OCI-LY3 (cell line): ENCODE results near the gene ZFYVE28.

Source experiments
- H2AFZ ChIP-seq: fragments of 200-600, 300-600 bp; shearing (Covaris generic); 2 replicates; pipeline ENCODE4 v1.6.0; 2014; ENCODE audit warnings: antibody characterized with exemption, low read depth, low read length
- H3K27ac ChIP-seq: fragments of 200-600, 300-600 bp; sonication (generic); 2 replicates; pipeline ENCODE4 v1.5.1; 2014; ENCODE audit warnings: mild to moderate bottlenecking, low read length, moderate library complexity, mixed read lengths
- H3K27me3 ChIP-seq: fragments of 200-600, 300-600 bp; sonication (generic); 2 replicates; pipeline ENCODE4 v1.6.1; 2014; ENCODE audit warnings: low read depth, low read length, mixed read lengths
- H3K36me3 ChIP-seq: fragments of 200-600, 300-600 bp; sonication (generic); replicated peaks from 2 replicates; pipeline ENCODE3; 2014; ENCODE audit warnings: low read depth, low read length, mixed read lengths
- H3K4me1 ChIP-seq: fragments of 300-600, 200-600 bp; sonication (generic); 2 replicates; pipeline ENCODE4 v1.6.1; 2014; ENCODE audit warnings: low read length, mixed read lengths
- H3K4me2 ChIP-seq: fragments of 200-600, 300-600 bp; sonication (generic); 2 replicates; pipeline ENCODE4 v1.6.1; 2014; ENCODE audit warnings: low read length, mixed read lengths
- H3K4me3 ChIP-seq: fragments of 300-600, 200-600 bp; sonication (generic); 2 replicates; pipeline ENCODE4 v1.5.1; 2014; ENCODE audit warnings: antibody characterized with exemption, mild to moderate bottlenecking, low read length, moderate library complexity
- H3K79me2 ChIP-seq: fragments of 300-600, 200-600 bp; shearing (Covaris generic); 2 replicates; pipeline ENCODE4 v1.6.1; 2014; ENCODE audit warnings: mild to moderate bottlenecking, low read length, mixed read lengths
- H3K9ac ChIP-seq: fragments of 300-600, 200-600 bp; shearing (Covaris generic); 2 replicates; pipeline ENCODE4 v1.6.0; 2014; ENCODE audit warnings: mild to moderate bottlenecking, low read length, moderate library complexity
- H3K9me3 ChIP-seq: fragments of 200-600, 300-600 bp; shearing (Covaris generic); 2 replicates; pipeline ENCODE4 v1.6.1; 2014; ENCODE audit warnings: low read length, mixed read lengths; ENCODE audit not compliant: insufficient read depth
- H4K20me1 ChIP-seq: fragments of 200-600, 300-600 bp; sonication (generic); 2 replicates; pipeline ENCODE4 v1.6.1; 2016; ENCODE audit warnings: low read length, mixed read lengths; ENCODE audit not compliant: insufficient read depth
- EZH2phosphoT487 ChIP-seq: fragments of 200-600 bp; shearing (Covaris generic); IDR thresholded peaks from 2 replicates; pipeline ENCODE4 v1.6.1; 2018; ENCODE audit warnings: antibody characterized with exemption, mixed run types, low read depth
- TF ChIP-seq, protein P1 (sequence below): fragments of 200-600, 300-600 bp; sonication (generic); IDR thresholded peaks from 2 replicates; pipeline ENCODE4 v1.5.1; 2014; ENCODE audit warnings: antibody characterized with exemption, low read length, low read depth

Gene ZFYVE28

DNA sequence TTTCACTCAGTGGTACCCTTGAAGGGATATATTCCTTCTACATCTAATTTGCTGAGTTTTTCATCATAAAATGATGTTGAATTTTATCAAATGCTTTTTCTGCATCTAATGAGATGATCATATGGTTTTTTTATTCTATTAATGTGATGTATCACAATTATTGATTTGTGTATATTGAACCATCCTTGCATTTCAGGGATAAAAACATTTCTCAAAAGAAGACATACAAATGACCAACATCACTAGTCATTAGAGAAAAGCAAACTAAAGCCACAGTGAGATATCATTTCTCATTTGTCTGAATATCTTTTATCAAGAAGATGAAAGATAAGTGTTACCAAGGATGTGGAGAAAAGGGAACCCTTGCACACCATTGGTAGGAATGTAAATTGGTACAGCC is 90.9 kb downstream of the ZFYVE28 start:
- H3K4me1 ChIP-seq = no peaks in the 10 kb centered on the region
- no peak overlapping the region for H3K4me2 ChIP-seq

DNA sequence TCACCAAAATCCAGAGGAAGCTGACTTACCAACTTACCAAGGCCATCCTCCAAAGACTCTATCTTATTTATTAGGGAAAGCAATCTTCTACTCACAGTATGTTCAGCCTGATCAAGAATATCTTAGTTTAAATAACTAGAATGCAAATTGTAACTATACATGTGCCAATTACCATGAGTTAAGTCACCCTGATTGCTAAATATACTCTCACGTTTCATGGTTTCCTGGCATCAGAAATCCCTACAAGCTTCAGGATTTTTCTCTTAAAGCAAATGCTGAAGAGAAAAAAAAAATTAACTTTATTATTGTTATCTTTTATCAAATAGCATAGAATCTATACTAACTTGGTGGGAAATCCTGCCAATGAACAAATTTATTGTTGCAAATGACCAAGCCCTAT is 93.6 kb downstream of the ZFYVE28 start:
- H3K9ac ChIP-seq = no peak overlapping the region
- H3K9me3 ChIP-seq = no peaks in the 10 kb centered on the region
- no peaks in the 10 kb centered on the region for H3K4me1 ChIP-seq
- no peak overlapping the region for H3K4me2 ChIP-seq
- no peak overlapping the region for H2AFZ ChIP-seq
- H3K4me3 ChIP-seq = no peak overlapping the region
- TF ChIP-seq, protein P1, sequence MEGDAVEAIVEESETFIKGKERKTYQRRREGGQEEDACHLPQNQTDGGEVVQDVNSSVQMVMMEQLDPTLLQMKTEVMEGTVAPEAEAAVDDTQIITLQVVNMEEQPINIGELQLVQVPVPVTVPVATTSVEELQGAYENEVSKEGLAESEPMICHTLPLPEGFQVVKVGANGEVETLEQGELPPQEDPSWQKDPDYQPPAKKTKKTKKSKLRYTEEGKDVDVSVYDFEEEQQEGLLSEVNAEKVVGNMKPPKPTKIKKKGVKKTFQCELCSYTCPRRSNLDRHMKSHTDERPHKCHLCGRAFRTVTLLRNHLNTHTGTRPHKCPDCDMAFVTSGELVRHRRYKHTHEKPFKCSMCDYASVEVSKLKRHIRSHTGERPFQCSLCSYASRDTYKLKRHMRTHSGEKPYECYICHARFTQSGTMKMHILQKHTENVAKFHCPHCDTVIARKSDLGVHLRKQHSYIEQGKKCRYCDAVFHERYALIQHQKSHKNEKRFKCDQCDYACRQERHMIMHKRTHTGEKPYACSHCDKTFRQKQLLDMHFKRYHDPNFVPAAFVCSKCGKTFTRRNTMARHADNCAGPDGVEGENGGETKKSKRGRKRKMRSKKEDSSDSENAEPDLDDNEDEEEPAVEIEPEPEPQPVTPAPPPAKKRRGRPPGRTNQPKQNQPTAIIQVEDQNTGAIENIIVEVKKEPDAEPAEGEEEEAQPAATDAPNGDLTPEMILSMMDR = no peak
- H3K79me2 ChIP-seq = no peaks in the 10 kb centered on the region
- H4K20me1 ChIP-seq = no peaks in the 10 kb centered on the region
- peaks cover 3% of the 10 kb centered on the region; the same call in 1 of the 2 replicates for H3K27me3 ChIP-seq
- H3K27ac ChIP-seq = no peak overlapping the region
- no peaks in the 10 kb centered on the region for H3K36me3 ChIP-seq

More for the DNA sequence above, 90.9 kb downstream of the ZFYVE28 start:
- Histone ChIP-seq H3K27ac (no peak overlapping the region), H4K20me1 (no peaks in the 10 kb centered on the region), H3K27me3 (peaks cover 3% of the 10 kb centered on the region; the same call in 1 of the 2 replicates), H3K9ac (no peak overlapping the region), H3K4me3 (no peak overlapping the region), H3K79me2 (no peaks in the 10 kb centered on the region), H2AFZ (no peak overlapping the region), H3K36me3 (no peaks in the 10 kb centered on the region), H3K9me3 (no peaks in the 10 kb centered on the region)
- TF ChIP-seq EZH2phosphoT487 = no peak
- TF ChIP-seq, protein P1 = no peak

DNA sequence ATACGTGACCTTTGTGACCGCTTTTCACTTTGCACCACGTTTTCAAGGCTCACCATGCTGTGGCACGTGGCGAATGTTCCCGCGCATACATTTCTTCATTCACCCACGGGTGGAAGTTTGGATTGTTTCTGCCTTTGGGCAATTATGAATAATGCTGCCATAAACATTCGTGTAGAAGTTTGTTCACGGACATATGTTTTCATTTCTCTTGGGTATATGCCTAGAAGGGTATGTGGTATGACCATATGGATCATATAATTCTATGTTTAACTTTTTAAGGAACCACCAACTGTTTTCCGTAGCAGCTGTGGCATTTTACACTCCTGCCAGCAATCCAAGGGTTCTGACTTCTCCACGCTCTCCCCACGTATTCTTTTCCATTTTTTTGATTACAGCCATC is 95.6 kb downstream of the ZFYVE28 start:
- Histone ChIP-seq H3K4me1 (no peaks in the 10 kb centered on the region), H3K4me3 (no peak overlapping the region), H3K27me3 (peaks cover 3% of the 10 kb centered on the region; the same call in 1 of the 2 replicates), H3K27ac (no peak overlapping the region), H4K20me1 (no peaks in the 10 kb centered on the region), H3K9me3 (no peaks in the 10 kb centered on the region), H3K36me3 (no peaks in the 10 kb centered on the region), H3K9ac (no peak overlapping the region), H3K4me2 (no peak overlapping the region), H2AFZ (no peak overlapping the region), H3K79me2 (no peaks in the 10 kb centered on the region)
- TF ChIP-seq EZH2phosphoT487 = no peak
- TF ChIP-seq, protein P1 = no peak

DNA sequence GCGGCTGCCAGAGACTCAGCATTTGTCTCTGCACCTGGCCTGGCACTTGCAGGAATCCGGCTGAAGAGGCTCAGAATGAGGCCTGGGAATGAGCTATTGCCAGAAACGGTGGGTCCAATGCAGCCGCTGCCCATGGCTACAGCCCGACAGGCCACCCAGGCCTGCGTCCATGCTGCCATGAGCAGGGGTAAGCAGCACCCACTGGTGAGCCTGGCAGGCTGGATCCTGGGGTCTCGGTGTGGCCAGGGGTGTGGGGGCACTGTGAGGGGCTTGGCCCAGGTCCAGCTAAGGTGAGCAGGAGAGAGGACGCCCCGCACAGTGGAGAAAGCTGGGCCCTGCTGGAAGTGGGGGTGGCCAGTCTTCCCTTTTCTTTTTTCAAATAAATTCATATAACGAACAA is 96.2 kb downstream of the ZFYVE28 start:
- no peak for TF ChIP-seq EZH2phosphoT487
- TF ChIP-seq, protein P1 = no peak
- Histone ChIP-seq H3K79me2 (no peaks in the 10 kb centered on the region), H3K4me2 (no peak overlapping the region), H3K9me3 (no peaks in the 10 kb centered on the region), H4K20me1 (no peaks in the 10 kb centered on the region), H3K9ac (no peak overlapping the region), H3K36me3 (no peaks in the 10 kb centered on the region), H3K27me3 (peaks cover 3% of the 10 kb centered on the region; the same call in 1 of the 2 replicates), H2AFZ (no peak overlapping the region), H3K27ac (no peak overlapping the region), H3K4me1 (no peaks in the 10 kb centered on the region), H3K4me3 (no peak overlapping the region)
